ENCODE results near the gene P2RY11.

P2RY11 gene

GRCh38 chr19:10141973-10142372, 30.5 kb downstream of the P2RY11 start:
- DNase-seq = no peak

- DNase-seq = no peak
Measured at GRCh38 chr19:10142701-10143375, 31.3 kb downstream of the P2RY11 start.

- DNase-seq = no peak
Measured at GRCh38 chr19:10143681-10144080, 32.2 kb downstream of the P2RY11 start.

- no peak for DNase-seq
Measured at GRCh38 chr19:10144361-10144760, 32.9 kb downstream of the P2RY11 start.

- DNase-seq = no peak
Measured at GRCh38 chr19:10145031-10145430, 33.5 kb downstream of the P2RY11 start.

- DNase-seq = no peak
Measured at GRCh38 chr19:10146142-10146541, 34.6 kb downstream of the P2RY11 start.

- DNase-seq = no peak
Measured at GRCh38 chr19:10149427-10149826, 37.9 kb downstream of the P2RY11 start.

GRCh38 chr19:10151521-10151920, 40.0 kb downstream of the P2RY11 start:
- DNase-seq = no peak

- no peak for DNase-seq
Measured at GRCh38 chr19:10152100-10152499, 40.6 kb downstream of the P2RY11 start.

GRCh38 chr19:10155839-10156238, 44.3 kb downstream of the P2RY11 start:
- DNase-seq = no peak

- no peak for DNase-seq
Measured at GRCh38 chr19:10158071-10158470, 46.6 kb downstream of the P2RY11 start.

GRCh38 chr19:10158485-10158884, 47.0 kb downstream of the P2RY11 start:
- DNase-seq = no peak

- no peak for DNase-seq
Measured at GRCh38 chr19:10159610-10160009, 48.1 kb downstream of the P2RY11 start.

GRCh38 chr19:10163536-10163935, 52.0 kb downstream of the P2RY11 start:
- DNase-seq = no peak

All from NCI-H82 (cell line).